GM23248 (cell line): ENCODE measurements around the gene CEP63. TPM values are rescaled to one million over a fixed set of nuclear protein-coding genes. Genes with fewer than 3 reads are reported as not detected.

Source experiments
- DNase-seq: peaks from one replicate; pipeline ENCODE4 v3.0.0-alpha.2; 2015
- H2AFZ ChIP-seq: fragments of 200-600 bp; sonication (generic); 2 replicates; pipeline ENCODE4 v1.6.1; 2016; ENCODE audit warnings: antibody characterized with exemption
- H3F3A ChIP-seq: fragments of 200-600 bp; sonication (generic); 2 replicates; pipeline ENCODE4 v1.6.1; 2016; ENCODE audit warnings: mild to moderate bottlenecking, antibody characterized with exemption, mixed run types; ENCODE audit not compliant: insufficient read depth
- H3K27ac ChIP-seq: fragments of 200-600 bp; sonication (generic); 2 replicates; pipeline ENCODE4 v1.5.1; 2016; ENCODE audit warnings: mild to moderate bottlenecking
- H3K27me3 ChIP-seq: fragments of 200-600 bp; sonication (generic); replicated peaks from 2 replicates; pipeline ENCODE4 v1.6.1; 2016; ENCODE audit warnings: mild to moderate bottlenecking; ENCODE audit not compliant: insufficient read depth
- H3K36me3 ChIP-seq: fragments of 200-600 bp; sonication (generic); 2 replicates; pipeline ENCODE4 v1.6.1; 2016; ENCODE audit warnings: low read depth, mild to moderate bottlenecking
- H3K4me1 ChIP-seq: fragments of 200-600 bp; sonication (generic); 2 replicates; pipeline ENCODE4 v1.6.1; 2016; ENCODE audit warnings: mild to moderate bottlenecking; ENCODE audit not compliant: insufficient read depth
- H3K4me2 ChIP-seq: fragments of 200-600 bp; sonication (generic); one replicate; pipeline ENCODE4 v1.6.1; 2016; ENCODE audit warnings: mild to moderate bottlenecking; ENCODE audit not compliant: unreplicated experiment
- H3K4me3 ChIP-seq: fragments of 200-600 bp; sonication (generic); 2 replicates; pipeline ENCODE4 v1.5.1; 2016; ENCODE audit warnings: mild to moderate bottlenecking
- H3K79me2 ChIP-seq: fragments of 200-600 bp; sonication (generic); 2 replicates; pipeline ENCODE4 v1.6.1; 2016; ENCODE audit warnings: mild to moderate bottlenecking; ENCODE audit not compliant: insufficient read depth
- H3K9ac ChIP-seq: fragments of 200-600 bp; sonication (generic); 2 replicates; pipeline ENCODE4 v1.6.1; 2016; ENCODE audit warnings: mild to moderate bottlenecking
- H3K9me2 ChIP-seq: fragments of 200-600 bp; sonication (generic); 2 replicates; pipeline ENCODE4 v1.6.1; 2016; ENCODE audit warnings: mixed run types, mild to moderate bottlenecking, moderate library complexity; ENCODE audit not compliant: insufficient read depth
- H3K9me3 ChIP-seq: fragments of 200-600 bp; sonication (generic); one replicate; pipeline ENCODE4 v1.6.1; 2017; ENCODE audit warnings: low read depth
- H4K20me1 ChIP-seq: fragments of 200-600 bp; sonication (generic); 2 replicates; pipeline ENCODE4 v1.6.0; 2016; ENCODE audit not compliant: insufficient read depth
- EZH2 ChIP-seq: fragments of 200-600 bp; sonication (generic); IDR thresholded peaks from 2 replicates; pipeline ENCODE4 v1.6.1; 2018; ENCODE audit warnings: antibody characterized with exemption, mild to moderate bottlenecking; ENCODE audit not compliant: insufficient read depth, poor library complexity, severe bottlenecking
- EZH2phosphoT487 ChIP-seq: fragments of 200-600 bp; sonication (generic); IDR thresholded peaks from 2 replicates; pipeline ENCODE4 v1.6.1; 2018; ENCODE audit warnings: antibody characterized with exemption, moderate library complexity, mild to moderate bottlenecking, low read depth; ENCODE audit not compliant: insufficient read depth
- WGBS, 2 experiments: methylation state at CpG; one replicate each; pipeline ENCODE4 v1.1.6; 2015 to 2017; ENCODE audit warnings: low lambda C conversion rate in 2 of 2, low coverage in 1 of 2; ENCODE audit errors: missing lambda C conversion rate in 2 of 2; 5-methylcytosine and 5-hydroxymethylcytosine counted together
- in situ Hi-C: fragments of 300-500 bp; cut with MboI; formaldehyde crosslinking; loops from 2 replicates; pipeline ENCODE4 v1.15.0; 2020
- polyA plus RNA-seq: library from polyadenylated mRNA; unstranded; fragments of >200 nt; fragmentation: Nextera tagmentation; extraction: Ambion mirVana; gene quantifications from 2 replicates; pipeline ENCODE4 v1.2.1, GENCODE V29; 2016
- total RNA-seq: library from RNA; depleted of rRNA; stranded (reverse); fragments of >200 nt; shearing (Covaris generic); gene quantifications from 2 replicates; pipeline ENCODE4 v1.2.3, GENCODE V29; 2014

The CEP63 gene
- total and polyA plus RNA-seq, 2 experiments from 2014 or later, result 21.0 to 29.7 TPM

DNA sequence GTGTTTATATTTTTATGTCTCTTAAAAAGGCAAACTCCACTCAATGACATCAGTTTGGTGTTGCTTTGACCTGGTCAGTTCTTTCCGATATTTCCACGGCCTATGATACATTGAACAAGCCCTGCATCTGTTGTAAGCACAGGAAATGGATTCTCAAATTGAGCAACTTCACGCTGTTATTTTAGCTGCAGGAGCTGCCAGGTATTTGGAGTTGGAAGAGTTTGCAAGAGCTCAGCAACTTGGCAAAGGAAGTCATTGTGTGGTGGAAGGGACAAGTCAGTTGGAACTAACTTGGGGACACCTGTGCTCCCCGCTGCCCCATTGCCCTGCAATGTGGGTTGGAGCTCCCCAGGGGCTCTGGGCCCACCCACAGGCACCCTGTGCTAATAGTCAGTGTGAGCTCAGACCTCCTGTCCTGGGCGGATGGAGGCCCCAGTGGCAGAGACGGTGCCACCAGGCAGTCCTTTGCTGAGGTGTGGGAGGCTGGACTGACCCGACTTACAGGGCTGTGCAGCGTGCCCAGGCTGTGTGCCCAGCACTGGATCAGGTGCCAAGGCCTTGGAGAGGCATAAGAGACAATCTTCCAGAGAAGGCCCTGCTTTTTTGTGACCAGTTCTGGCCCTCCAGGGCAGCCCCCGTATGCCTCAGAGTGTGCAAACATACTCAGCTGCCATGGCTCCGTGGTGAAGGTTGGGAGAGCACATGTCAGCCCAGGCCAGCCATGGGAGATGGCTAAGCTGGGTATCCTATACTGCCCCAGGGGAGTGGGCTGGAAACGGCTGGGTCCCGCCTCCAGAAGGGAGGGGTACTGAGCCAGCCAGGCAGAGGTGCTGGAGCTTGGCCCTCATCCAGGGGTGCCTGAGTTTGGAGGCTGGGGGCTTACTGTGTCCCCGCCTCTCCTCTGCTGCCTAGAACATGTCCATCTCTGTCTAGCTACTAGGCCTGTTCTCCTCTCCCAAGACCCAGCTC is 121.5 kb downstream of the CEP63 start:
- no peak overlapping the region for H3K9ac ChIP-seq
- H3K4me1 ChIP-seq, result no peaks in the 10 kb centered on the region
- H4K20me1 ChIP-seq, result no peaks in the 10 kb centered on the region
- in situ Hi-C loops, result loop anchor here (10.0 to 25.0 kb wide), 3 partner anchors 137 to 1280 kb away; no protein-coding TSS in a partner anchor
- TF ChIP-seq EZH2phosphoT487, result no peak
- no peak for TF ChIP-seq EZH2
- H3K27me3 ChIP-seq, result no peaks in the 10 kb centered on the region
- H3K9me3 ChIP-seq, result no peaks in the 10 kb centered on the region
- no peak overlapping the region for H2AFZ ChIP-seq
- H3K79me2 ChIP-seq, result no peaks in the 10 kb centered on the region
- H3K4me3 ChIP-seq, result no peak overlapping the region
- H3F3A ChIP-seq, result no peaks in the 10 kb centered on the region
- WGBS, 2 experiments, result 73 to 76% methylated on average over 12 to 13 of the region's 13 CpGs
- DNase-seq, result no peak
- H3K4me2 ChIP-seq, result no peak overlapping the region
- H3K9me2 ChIP-seq, result no peaks in the 10 kb centered on the region
- no peaks in the 10 kb centered on the region for H3K36me3 ChIP-seq
- no peak overlapping the region for H3K27ac ChIP-seq

DNA sequence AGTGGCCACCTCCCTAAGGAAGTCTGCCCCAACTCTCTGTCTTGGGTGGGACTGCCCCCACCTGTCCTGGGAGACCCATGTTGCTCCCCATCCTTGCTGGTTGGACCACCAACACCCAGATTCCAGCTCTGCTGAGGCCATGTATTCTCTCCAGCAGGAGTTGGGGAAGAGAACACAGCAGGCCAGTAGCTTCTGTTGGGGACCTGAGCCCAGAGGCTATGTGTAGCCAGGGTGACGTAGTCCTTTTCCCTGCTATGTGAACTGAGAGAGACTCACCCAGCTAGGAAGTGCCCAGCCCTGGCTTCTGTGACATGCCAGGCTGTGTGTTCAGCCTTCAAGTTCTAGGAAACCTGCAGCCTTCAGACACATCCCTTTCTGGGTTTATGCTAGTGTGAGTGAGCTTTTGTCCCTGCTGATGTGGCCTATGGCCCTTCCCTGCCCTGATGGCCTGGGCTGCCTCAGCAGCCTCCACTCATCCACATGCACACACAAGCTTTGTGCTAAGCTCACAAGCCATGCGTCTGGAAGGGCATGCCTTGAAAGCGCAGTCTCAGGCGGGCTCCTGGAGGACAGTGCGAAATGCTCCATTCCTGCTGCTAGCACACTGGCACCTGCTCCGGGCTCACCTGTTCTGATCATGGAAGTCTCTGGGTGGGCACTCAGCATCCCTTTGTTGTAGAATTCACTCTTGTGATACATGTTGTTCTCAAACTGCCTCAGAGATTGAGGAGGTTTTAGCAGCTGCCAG is 122.3 kb downstream of the CEP63 start:
- H3K27me3 ChIP-seq, result no peaks in the 10 kb centered on the region
- no peaks in the 10 kb centered on the region for H3K9me2 ChIP-seq
- no peak overlapping the region for H3K4me2 ChIP-seq
- no peaks in the 10 kb centered on the region for H3K4me1 ChIP-seq
- WGBS, 2 experiments, result 84 to 89% methylated on average over 6 of the region's 6 CpGs
- DNase-seq, result no peak
- no peaks in the 10 kb centered on the region for H3K9me3 ChIP-seq
- no peak overlapping the region for H2AFZ ChIP-seq
- no peak overlapping the region for H3K4me3 ChIP-seq
- no peaks in the 10 kb centered on the region for H3K79me2 ChIP-seq
- no peak overlapping the region for H3K27ac ChIP-seq
- no peaks in the 10 kb centered on the region for H3K36me3 ChIP-seq
- no peaks in the 10 kb centered on the region for H4K20me1 ChIP-seq
- in situ Hi-C loops, result loop anchor here (10.0 to 25.0 kb wide), 3 partner anchors 137 to 1279 kb away; no protein-coding TSS in a partner anchor
- H3F3A ChIP-seq, result no peaks in the 10 kb centered on the region
- H3K9ac ChIP-seq, result no peak overlapping the region
- TF ChIP-seq EZH2phosphoT487 (no peak), EZH2 (no peak)

- no peaks in the 10 kb centered on the region for H3K9me3 ChIP-seq
- no peak overlapping the region for H3K9ac ChIP-seq
- H3K36me3 ChIP-seq, result no peaks in the 10 kb centered on the region
- no peak overlapping the region for H3K4me3 ChIP-seq
- in situ Hi-C loops, result loop anchor here (10.0 to 25.0 kb wide), 3 partner anchors 136 to 1278 kb away; no protein-coding TSS in a partner anchor
- no peak overlapping the region for H2AFZ ChIP-seq
- no peak overlapping the region for H3K27ac ChIP-seq
- no peak for DNase-seq
- H4K20me1 ChIP-seq, result no peaks in the 10 kb centered on the region
- H3K79me2 ChIP-seq, result no peaks in the 10 kb centered on the region
- TF ChIP-seq EZH2phosphoT487, result no peak
- TF ChIP-seq EZH2, result no peak
- H3F3A ChIP-seq, result no peaks in the 10 kb centered on the region
- H3K9me2 ChIP-seq, result no peaks in the 10 kb centered on the region
- no peaks in the 10 kb centered on the region for H3K27me3 ChIP-seq
- no peak overlapping the region for H3K4me2 ChIP-seq
- no peaks in the 10 kb centered on the region for H3K4me1 ChIP-seq
- WGBS, 2 experiments, result 76 to 80% methylated on average over 10 of the region's 10 CpGs
Observed at GRCh38 chr3:134608771-134609435, 123.0 kb downstream of the CEP63 start.
